ENCODE results near the gene DGKG. TPM values are rescaled to one million over a fixed set of nuclear protein-coding genes. Genes with fewer than 3 reads are reported as not detected.
A peak's percentile ranks its signal among the peaks of the same experiment; 100 is the strongest.

Gene DGKG
- total and polyA plus RNA-seq, 10 of the 15 experiments (the other 5 are each of a cell fraction or from before 2014, with no cell fraction given) = 0.39 to 6.2 (median 4.7) TPM

GRCh38 chr3:186225603-186226002 is 136.4 kb downstream of the DGKG start:
- H3K36me3 ChIP-seq (ENCODE audit: control insufficient read depth in 2 of 2, insufficient read depth in 2 of 2, low read length in 1 of 2) = no peaks in the 10 kb centered on the region
- FAIRE-seq = peak; percentile 66
- H3K79me2 ChIP-seq (ENCODE audit: control insufficient read depth, insufficient read depth, low read length) = no peaks in the 10 kb centered on the region
- in situ Hi-C loops (cut with MboI) (no loop called here), intact Hi-C loops (cut with micrococcal nuclease; ENCODE audit: unreplicated experiment) (no loop called here)
- ChIA-PET RAD21 (ENCODE audit: unreplicated experiment) (interaction anchor here (0.8 to 1.5 kb wide), 5 partner anchors 40 to 314 kb away, joined by 3 read pairs; no protein-coding TSS in a partner anchor), POLR2A (interaction anchor here (0.7 kb wide), 1 partner anchor 72 kb away, joined by 4 read pairs; no protein-coding TSS in a partner anchor), SMC1A (ENCODE audit: uncharacterized antibody, unreplicated experiment) (interaction anchor here (0.6 to 1.9 kb wide), 8 partner anchors 8 to 248 kb away, joined by 3 to 8 read pairs (median 4); no protein-coding TSS in a partner anchor), CTCF (interaction anchor here (0.6 to 2.8 kb wide), 7 partner anchors 9 to 392 kb away, joined by 3 to 11 read pairs (median 4); no protein-coding TSS in a partner anchor)
- H2AFZ ChIP-seq (ENCODE audit: control insufficient read depth, low read depth, low read length) = peak overlapping the region; percentile 10
- H3K9me3 ChIP-seq (replicated peaks; ENCODE audit: control insufficient read depth, insufficient read depth, low read length) = no peaks in the 10 kb centered on the region
- no peak overlapping the region for H3K4me3 ChIP-seq
- H3K27ac ChIP-seq (ENCODE audit: control insufficient read depth, insufficient read depth) = no peak overlapping the region
- 14% methylated on average over 6 of the region's 6 CpGs for WGBS (ENCODE audit: insufficient coverage, insufficient replicate concordance, low lambda C conversion rate, missing lambda C conversion rate)
- no TSS peak for BruUV-seq (replicated peaks)
- no peaks in the 10 kb centered on the region for H4K20me1 ChIP-seq (ENCODE audit: control insufficient read depth, insufficient read depth)
- H3K9ac ChIP-seq (ENCODE audit: control insufficient read depth, insufficient read depth, low read length) = no peak overlapping the region
- H3K4me1 ChIP-seq (ENCODE audit: control insufficient read depth, insufficient read depth, low read length) = peaks cover 25% of the 10 kb centered on the region
- peak; percentile 45 for DNase-seq (ENCODE audit: low read depth, low spot score)
- peak; percentile 76 for ATAC-seq
- no peaks in the 10 kb centered on the region; a peak in 2 of 4 replicates for H3K27me3 ChIP-seq (replicated peaks in 1 of 2; ENCODE audit: control insufficient read depth in 2 of 2, insufficient read depth in 2 of 2, low read length in 1 of 2)
- peak overlapping the region; percentile 60 for H3K4me2 ChIP-seq (ENCODE audit: control insufficient read depth, insufficient read depth)
- TF ChIP-seq ATF2 (IDR thresholded peaks at IDR 0.05; ENCODE audit: low read length) (peak; percentile 62; the same call in 1 of the 2 replicates), HDAC2 (IDR thresholded peaks at IDR 0.05) (no peak), BACH1 (IDR thresholded peaks at IDR 0.05; ENCODE audit: borderline replicate concordance) (no peak), IKZF2 (IDR thresholded peaks at IDR 0.05) (peak; percentile 48 to 66), SKIL (IDR thresholded peaks at IDR 0.05; ENCODE audit: low read depth, poor library complexity, severe bottlenecking) (peak; percentile 26), KDM1A (IDR thresholded peaks at IDR 0.05; ENCODE audit: borderline replicate concordance) (no peak), CTCF (IDR thresholded peaks at IDR 0.05 in 2 of 3, conservative IDR thresholded peaks at IDR 0.05 in 1 of 3; ENCODE audit: control insufficient read depth in 2 of 3, extremely low read depth in 1 of 3, insufficient read depth in 1 of 3, low read depth in 3 of 3, low read length in 3 of 3) (no peak), NBN (IDR thresholded peaks at IDR 0.05) (no peak), BRCA1 (IDR thresholded peaks at IDR 0.05; ENCODE audit: low read depth, low read length) (no peak), RELA (IDR thresholded peaks at IDR 0.05; ENCODE audit: borderline replicate concordance, partially characterized antibody) (no peak), SREBF1 (IDR thresholded peaks at IDR 0.05; ENCODE audit: low read length) (no peak), MXI1 (IDR thresholded peaks at IDR 0.05; ENCODE audit: low read depth, low read length) (no peak), EZH2 (IDR thresholded peaks at IDR 0.05; ENCODE audit: borderline replicate concordance, control insufficient read depth, low read depth, low read length) (no peak), SP1 (IDR thresholded peaks at IDR 0.05; ENCODE audit: low read depth, low read length) (no peak), ESRRA (IDR thresholded peaks at IDR 0.05; ENCODE audit: low read length) (no peak), JUND (IDR thresholded peaks at IDR 0.05; ENCODE audit: low read depth, low read length) (no peak), ATF3 (IDR thresholded peaks at IDR 0.05; ENCODE audit: borderline replicate concordance, extremely low read depth, low read depth, low read length) (no peak), ZNF384 (IDR thresholded peaks at IDR 0.05; ENCODE audit: borderline replicate concordance, low read depth, low read length) (no peak)
